ENCODE measurements around the gene RAI1. TPM values are rescaled to one million over a fixed set of nuclear protein-coding genes. Genes with fewer than 3 reads are reported as not detected.
A peak's percentile ranks its signal among the peaks of the same experiment; 100 is the strongest.
"Not testable (repeated sequence)": the region's sequence is repeated elsewhere in the genome, so short reads cannot be mapped to it uniquely, and the experiment has no call there.

RAI1 gene, protein sequence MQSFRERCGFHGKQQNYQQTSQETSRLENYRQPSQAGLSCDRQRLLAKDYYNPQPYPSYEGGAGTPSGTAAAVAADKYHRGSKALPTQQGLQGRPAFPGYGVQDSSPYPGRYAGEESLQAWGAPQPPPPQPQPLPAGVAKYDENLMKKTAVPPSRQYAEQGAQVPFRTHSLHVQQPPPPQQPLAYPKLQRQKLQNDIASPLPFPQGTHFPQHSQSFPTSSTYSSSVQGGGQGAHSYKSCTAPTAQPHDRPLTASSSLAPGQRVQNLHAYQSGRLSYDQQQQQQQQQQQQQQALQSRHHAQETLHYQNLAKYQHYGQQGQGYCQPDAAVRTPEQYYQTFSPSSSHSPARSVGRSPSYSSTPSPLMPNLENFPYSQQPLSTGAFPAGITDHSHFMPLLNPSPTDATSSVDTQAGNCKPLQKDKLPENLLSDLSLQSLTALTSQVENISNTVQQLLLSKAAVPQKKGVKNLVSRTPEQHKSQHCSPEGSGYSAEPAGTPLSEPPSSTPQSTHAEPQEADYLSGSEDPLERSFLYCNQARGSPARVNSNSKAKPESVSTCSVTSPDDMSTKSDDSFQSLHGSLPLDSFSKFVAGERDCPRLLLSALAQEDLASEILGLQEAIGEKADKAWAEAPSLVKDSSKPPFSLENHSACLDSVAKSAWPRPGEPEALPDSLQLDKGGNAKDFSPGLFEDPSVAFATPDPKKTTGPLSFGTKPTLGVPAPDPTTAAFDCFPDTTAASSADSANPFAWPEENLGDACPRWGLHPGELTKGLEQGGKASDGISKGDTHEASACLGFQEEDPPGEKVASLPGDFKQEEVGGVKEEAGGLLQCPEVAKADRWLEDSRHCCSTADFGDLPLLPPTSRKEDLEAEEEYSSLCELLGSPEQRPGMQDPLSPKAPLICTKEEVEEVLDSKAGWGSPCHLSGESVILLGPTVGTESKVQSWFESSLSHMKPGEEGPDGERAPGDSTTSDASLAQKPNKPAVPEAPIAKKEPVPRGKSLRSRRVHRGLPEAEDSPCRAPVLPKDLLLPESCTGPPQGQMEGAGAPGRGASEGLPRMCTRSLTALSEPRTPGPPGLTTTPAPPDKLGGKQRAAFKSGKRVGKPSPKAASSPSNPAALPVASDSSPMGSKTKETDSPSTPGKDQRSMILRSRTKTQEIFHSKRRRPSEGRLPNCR (N-terminal part only)
- 10 to 100 TPM; 21.8 to 32.4 (median 23.6) TPM for polyA plus RNA-seq (ENCODE audit: insufficient read length in 4 of 4)

DNA sequence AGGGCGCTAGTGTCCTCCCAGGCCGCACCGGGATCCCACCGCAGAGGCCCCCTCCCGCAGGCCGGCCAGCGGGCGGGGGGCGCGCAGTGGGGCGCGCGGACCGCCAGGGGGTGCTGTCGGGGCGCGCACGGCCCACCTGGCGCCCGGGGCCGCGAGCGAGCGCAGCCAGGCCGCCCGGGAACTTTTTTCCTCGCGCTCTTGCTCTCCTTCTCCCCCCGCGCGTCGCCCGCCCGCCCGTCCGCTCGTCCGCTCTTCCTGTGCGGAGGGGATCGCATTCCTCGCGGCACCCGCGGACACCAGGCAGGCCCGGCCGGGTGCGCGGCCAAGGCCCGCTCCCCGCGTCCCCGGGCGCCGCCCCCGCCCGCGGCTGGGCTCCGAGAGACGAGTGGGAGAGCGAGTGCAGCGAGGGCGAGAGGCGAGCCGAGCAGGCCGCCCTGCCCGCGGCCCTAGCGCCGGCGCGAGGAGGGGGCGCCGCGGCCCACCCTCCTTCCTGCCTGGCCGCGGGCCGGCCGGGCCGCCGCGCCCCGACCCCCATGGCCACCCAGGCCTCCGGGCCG lies at the start of gene RAI1:
TSS of gene RAI1 (plus strand) at position 272 of the 557 bp plus-strand sequence. CDS start 111,491 bp downstream, outside the sequence.
- no peak for DNase-seq (ENCODE audit: low read depth in 4 of 4, low spot score in 3 of 4)

DNA sequence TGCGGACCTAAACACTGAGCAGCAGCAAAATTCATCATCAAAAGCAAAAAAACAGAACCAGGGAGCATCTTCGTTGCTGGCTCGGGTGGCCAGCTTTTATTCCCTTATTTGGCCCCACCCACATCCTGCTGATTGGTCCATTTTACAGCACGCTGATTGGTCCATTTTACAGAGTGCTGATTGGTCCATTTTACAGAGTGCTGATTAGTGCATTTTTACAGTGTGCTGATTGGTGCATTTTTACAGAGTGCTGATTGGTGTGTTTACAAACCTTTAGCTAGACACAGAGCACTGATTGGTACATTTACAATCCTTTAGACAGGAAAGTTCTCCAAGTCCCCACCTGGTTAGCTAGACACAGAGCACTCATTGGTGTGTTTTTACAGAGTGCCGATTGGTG lies 48.6 kb upstream of the RAI1 start:
- DNase-seq (ENCODE audit: low read depth in 4 of 4, low spot score in 3 of 4) = not testable (repeated sequence)

DNA sequence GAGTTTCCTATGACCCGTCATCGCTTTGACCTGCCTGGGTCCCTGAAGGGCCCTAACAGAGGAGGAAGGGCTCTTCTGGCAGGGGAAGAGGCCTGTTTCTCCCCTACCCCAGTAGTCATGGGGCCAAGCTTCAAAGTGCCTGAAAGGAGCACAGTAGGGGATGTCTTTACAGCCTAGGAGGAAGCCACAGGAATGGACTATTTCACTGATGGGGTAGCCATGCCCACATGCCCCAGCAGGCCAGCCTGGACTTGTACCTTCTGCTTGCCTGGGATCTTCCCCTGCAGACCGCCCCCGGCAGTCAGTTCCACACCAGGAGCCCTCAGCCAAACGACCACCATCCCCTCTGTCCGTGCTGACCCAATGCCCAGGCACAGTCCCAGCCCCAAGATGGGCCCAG lies 47.9 kb upstream of the RAI1 start:
- DNase-seq (ENCODE audit: low read depth in 4 of 4, low spot score in 3 of 4) = no peak

GRCh38 chr17:17635126-17635525 lies 46.1 kb upstream of the RAI1 start:
- no peak for DNase-seq (ENCODE audit: low read depth in 4 of 4, low spot score in 3 of 4)

DNA sequence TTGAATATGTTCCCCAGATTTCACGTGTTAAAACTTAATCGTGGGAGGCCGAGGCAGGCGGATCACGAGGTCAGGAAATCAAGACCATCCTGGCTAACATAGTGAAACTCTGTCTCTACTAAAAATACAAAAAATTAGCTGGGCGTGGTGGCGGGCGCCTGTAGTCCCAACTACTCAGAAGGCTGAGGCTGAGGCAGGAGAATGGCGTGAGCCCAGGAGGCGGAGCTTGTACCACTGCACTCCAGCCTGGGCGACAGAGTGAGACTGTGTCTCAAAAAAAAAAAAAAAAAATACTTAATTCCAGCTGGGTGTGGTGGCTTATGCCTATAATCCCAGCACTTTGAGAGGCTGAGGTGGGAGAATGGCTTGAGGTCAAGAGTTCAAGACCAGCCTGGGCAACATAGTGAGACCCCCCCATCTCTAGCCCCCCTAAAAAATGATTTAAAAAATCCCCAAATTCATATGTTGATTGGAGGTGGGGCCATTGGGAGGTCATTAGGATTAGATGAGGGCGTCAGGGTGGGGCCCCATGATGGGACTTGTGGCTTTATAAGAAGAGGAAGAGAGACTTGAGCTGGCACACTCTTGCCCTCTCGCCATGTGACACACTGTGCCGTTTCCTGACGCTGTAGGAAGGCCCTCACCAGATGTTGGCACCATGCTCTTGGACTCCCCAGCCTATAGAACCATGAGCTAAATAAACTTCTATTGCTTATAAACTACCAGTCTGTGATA lies 45.6 kb upstream of the RAI1 start:
- not testable (repeated sequence) for DNase-seq (ENCODE audit: low read depth in 4 of 4, low spot score in 3 of 4)

DNA sequence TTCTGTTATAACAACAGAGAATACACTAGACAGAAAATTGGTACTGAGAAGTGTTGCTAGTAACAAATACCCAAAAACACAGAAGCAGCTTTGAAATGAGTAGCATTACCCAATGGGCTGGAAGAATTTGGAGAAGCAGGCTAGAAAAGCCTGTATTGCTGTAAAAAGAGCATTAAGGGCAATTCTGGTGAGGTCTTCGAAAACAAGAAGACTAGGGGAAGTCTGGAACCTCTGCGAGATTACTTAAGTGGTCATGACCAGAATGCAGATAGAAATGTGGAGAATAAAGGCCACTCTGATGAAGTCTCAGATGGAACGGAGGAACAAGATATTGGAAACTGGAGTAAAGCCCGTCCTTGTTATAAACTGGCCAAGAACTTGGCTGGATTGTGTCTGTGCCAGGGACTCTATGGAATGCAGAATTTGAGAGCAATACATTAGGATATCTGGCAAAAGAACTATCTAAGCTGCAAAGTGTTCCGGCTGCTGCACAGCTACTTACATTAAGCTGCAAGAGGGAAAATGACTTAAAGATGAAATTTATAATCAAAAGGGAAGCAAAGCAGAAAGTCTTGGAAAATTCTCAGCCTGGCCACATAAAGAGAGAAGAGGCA lies 44.9 kb upstream of the RAI1 start:
- DNase-seq (ENCODE audit: low read depth in 4 of 4, low spot score in 3 of 4) = no peak

GRCh38 chr17:17638467-17638866 lies 42.8 kb upstream of the RAI1 start:
- DNase-seq (ENCODE audit: low read depth in 4 of 4, low spot score in 3 of 4) = no peak

GRCh38 chr17:17639661-17640270 lies 41.5 kb upstream of the RAI1 start:
- not testable (repeated sequence) for DNase-seq (ENCODE audit: low read depth in 4 of 4, low spot score in 3 of 4)

DNA sequence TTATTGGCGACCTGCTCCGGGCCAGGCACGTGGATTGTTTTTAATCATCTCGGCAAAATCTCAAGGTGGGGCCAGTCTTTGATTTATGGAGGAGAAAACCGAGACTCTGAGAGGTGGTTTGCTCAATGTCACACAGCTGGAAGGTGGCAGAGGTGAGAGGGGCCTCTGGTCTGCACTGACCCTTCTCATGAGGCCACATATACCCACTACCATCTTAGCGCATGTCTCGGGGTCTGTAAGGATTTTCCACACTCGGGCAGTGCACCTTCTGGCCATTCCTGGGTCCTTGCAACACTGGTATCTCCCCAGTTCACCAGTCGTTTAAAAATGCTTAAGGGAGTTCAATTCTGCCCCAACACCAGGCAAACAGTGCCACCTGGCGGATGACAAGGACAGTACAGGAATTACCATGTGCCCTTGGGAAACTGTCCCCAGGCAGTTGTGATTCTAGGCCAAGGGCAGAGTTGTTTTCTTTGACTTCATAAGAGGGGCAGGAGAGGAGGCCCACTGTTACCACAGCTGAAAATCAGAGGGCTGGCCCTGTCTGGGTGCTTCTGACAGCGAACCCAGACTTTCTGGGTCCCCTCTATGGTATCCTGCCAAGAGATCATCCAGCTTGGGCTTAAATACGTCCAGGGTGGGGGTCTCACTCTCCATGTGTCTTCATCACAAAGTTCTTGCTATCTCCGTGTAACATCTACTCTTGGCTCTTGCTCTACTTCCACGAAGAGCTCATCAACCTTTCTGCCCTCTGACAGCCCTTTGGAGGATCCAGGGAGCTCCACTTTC lies 39.4 kb upstream of the RAI1 start:
- DNase-seq (ENCODE audit: low read depth in 4 of 4, low spot score in 3 of 4) = peak; percentile 65 to 72 (median 68)

GRCh38 chr17:17645148-17645547 lies 36.1 kb upstream of the RAI1 start:
- not testable (repeated sequence) for DNase-seq (ENCODE audit: low read depth in 4 of 4, low spot score in 3 of 4)

GRCh38 chr17:17645961-17646360 lies 35.3 kb upstream of the RAI1 start:
- no peak for DNase-seq (ENCODE audit: low read depth in 4 of 4, low spot score in 3 of 4)

DNA sequence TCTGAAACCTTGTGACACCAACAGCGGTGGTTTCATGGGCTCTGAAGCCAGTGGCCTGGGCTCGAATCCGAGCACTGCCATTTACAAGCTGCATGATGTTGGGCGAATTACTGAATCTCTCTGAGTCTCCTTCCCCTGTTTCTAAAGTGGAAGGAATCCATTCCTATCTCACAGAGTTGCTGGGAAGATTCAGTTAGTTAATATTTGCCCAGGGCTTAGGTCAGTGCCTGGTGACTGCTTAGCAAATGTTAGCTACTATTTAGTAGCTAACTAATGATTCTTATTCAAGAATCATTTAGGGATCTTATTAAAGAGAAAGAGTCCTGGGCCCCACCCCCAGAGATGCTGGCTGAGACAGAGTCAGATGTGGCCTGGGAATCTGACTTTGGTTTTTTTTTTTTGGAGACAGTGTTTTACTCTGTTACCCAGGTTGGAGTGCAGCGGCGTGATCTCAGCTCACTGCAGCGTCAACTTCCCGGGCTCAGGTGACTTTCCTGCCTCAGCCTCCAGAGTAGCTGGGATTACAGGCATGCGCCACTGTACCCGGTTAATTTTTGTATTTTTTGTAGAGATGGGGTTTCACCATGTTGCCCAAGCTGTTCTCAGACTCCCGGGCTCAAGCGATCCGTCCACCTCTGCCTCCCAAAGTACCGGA lies 33.6 kb upstream of the RAI1 start:
- no peak for DNase-seq (ENCODE audit: low read depth in 4 of 4, low spot score in 3 of 4)

GRCh38 chr17:17648762-17649161 lies 32.5 kb upstream of the RAI1 start:
- DNase-seq (ENCODE audit: low read depth in 4 of 4, low spot score in 3 of 4) = no peak

DNA sequence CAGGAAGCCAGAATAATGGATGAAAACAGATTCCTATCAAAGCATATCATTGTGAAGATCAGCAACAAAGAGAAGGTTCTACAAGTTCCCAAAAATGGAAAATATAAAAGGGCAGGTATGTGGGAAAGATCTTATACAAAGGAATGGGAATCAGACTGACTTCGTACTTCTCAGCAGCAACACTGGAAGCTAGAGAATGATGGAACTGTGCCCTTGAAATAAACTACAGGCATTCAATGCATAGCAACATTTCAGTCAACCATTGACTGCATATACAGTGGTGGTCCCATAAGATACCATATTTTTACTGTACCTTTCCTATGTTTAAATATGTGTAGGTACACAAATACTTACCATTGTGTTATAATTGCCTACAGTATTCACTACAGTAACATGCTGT lies 30.3 kb upstream of the RAI1 start:
- DNase-seq (ENCODE audit: low read depth in 4 of 4, low spot score in 3 of 4) = no peak

GRCh38 chr17:17653343-17653742 lies 27.9 kb upstream of the RAI1 start:
- no peak for DNase-seq (ENCODE audit: low read depth in 4 of 4, low spot score in 3 of 4)

DNA sequence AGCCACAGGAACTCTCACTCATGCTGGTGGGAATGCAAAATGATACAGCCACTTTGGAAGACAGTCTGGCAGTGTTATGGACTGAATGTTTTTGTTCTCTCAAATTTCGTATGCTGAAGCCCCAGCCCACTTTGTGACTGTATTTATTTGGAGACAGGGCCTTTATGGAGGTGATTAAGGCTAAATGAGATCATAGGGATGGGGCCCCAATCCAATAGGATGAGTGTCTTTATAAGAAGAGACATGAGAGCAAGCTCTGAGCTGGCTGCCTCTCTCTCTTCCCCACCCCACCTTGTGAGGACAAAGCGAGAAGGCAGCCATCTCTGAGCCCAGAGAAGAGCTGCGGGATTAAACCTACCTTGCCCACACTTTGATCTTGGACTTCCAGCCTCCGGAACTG lies 21.9 kb upstream of the RAI1 start:
- no peak for DNase-seq (ENCODE audit: low read depth in 4 of 4, low spot score in 3 of 4)

GRCh38 chr17:17661134-17661533 lies 20.1 kb upstream of the RAI1 start:
- no peak for DNase-seq (ENCODE audit: low read depth in 4 of 4, low spot score in 3 of 4)

Data from right renal pelvis (tissue), 4 donors.